ENCODE results near the gene LRBA.
"Not testable (repeated sequence)": the region's sequence is repeated elsewhere in the genome, so short reads cannot be mapped to it uniquely, and the experiment has no call there.

Gene LRBA

GRCh38 chr4:150938417-150938816 lies 76.7 kb downstream of the LRBA start:
- ATAC-seq (ENCODE audit: low read depth) = no peak
- H3K9me3 Mint-ChIP-seq = no peaks in the 10 kb centered on the region
- DNase-seq (ENCODE audit: low spot score in 2 of 2) = no peak
- H3K4me3 Mint-ChIP-seq = no peak overlapping the region
- no peaks in the 10 kb centered on the region for H3K27me3 Mint-ChIP-seq
- no peaks in the 10 kb centered on the region for H3K36me3 Mint-ChIP-seq
- peak overlapping the region; percentile 71 for H3K27ac Mint-ChIP-seq
- peaks cover 19% of the 10 kb centered on the region for H3K4me1 Mint-ChIP-seq

- Mint-ChIP-seq H3K27me3 (no peaks in the 10 kb centered on the region), H3K4me3 (no peak overlapping the region), H3K9me3 (no peaks in the 10 kb centered on the region), H3K27ac (no peak overlapping the region), H3K4me1 (peaks cover 9% of the 10 kb centered on the region), H3K36me3 (peaks cover under 1% of the 10 kb centered on the region)
- DNase-seq (ENCODE audit: low spot score in 2 of 2) (no peak), ATAC-seq (ENCODE audit: low read depth) (no peak)
These were observed 81.1 kb downstream of the LRBA start for GRCh38 chr4:150934022-150934421.

- DNase-seq (ENCODE audit: low spot score in 2 of 2) = no peak
- Mint-ChIP-seq H3K27me3 (no peaks in the 10 kb centered on the region), H3K4me1 (peaks cover 3% of the 10 kb centered on the region), H3K4me3 (no peak overlapping the region), H3K9me3 (no peaks in the 10 kb centered on the region), H3K36me3 (peaks cover 10% of the 10 kb centered on the region), H3K27ac (no peak overlapping the region)
- no peak for ATAC-seq (ENCODE audit: low read depth)
These were observed 83.3 kb downstream of the LRBA start for GRCh38 chr4:150931796-150932195.

GRCh38 chr4:150931005-150931404 lies 84.1 kb downstream of the LRBA start:
- no peak for ATAC-seq (ENCODE audit: low read depth)
- no peak overlapping the region for H3K4me3 Mint-ChIP-seq

GRCh38 chr4:150923945-150924344 lies 91.1 kb downstream of the LRBA start:
- Mint-ChIP-seq H3K27ac (no peak overlapping the region), H3K9me3 (no peaks in the 10 kb centered on the region), H3K27me3 (no peaks in the 10 kb centered on the region), H3K36me3 (peaks cover 40% of the 10 kb centered on the region), H3K4me3 (no peak overlapping the region), H3K4me1 (no peaks in the 10 kb centered on the region)
- DNase-seq (ENCODE audit: low spot score in 2 of 2) (no peak), ATAC-seq (ENCODE audit: low read depth) (no peak)

More at GRCh38 chr4:150931005-150931404, 84.1 kb downstream of the LRBA start:
- Mint-ChIP-seq H3K4me1 (no peaks in the 10 kb centered on the region), H3K27me3 (no peaks in the 10 kb centered on the region), H3K36me3 (peaks cover 15% of the 10 kb centered on the region), H3K27ac (no peak overlapping the region), H3K9me3 (no peaks in the 10 kb centered on the region)
- DNase-seq (ENCODE audit: low spot score in 2 of 2) = no peak

- H3K4me3 Mint-ChIP-seq; H3K27ac Mint-ChIP-seq; DNase-seq (ENCODE audit: low spot score in 2 of 2); ATAC-seq (ENCODE audit: low read depth); H3K4me1 Mint-ChIP-seq; H3K27me3 Mint-ChIP-seq; H3K9me3 Mint-ChIP-seq: not testable (repeated sequence)
- H3K36me3 Mint-ChIP-seq = peaks cover 30% of the 10 kb centered on the region
These were observed 93.6 kb downstream of the LRBA start for GRCh38 chr4:150921486-150921885.

- ATAC-seq (ENCODE audit: low read depth); DNase-seq (ENCODE audit: low spot score in 2 of 2); H3K9me3 Mint-ChIP-seq; H3K4me1 Mint-ChIP-seq; H3K4me3 Mint-ChIP-seq; H3K27me3 Mint-ChIP-seq; H3K27ac Mint-ChIP-seq: not testable (repeated sequence)
- H3K36me3 Mint-ChIP-seq = peaks cover 30% of the 10 kb centered on the region
These were observed 96.5 kb downstream of the LRBA start for GRCh38 chr4:150918562-150918961.

- H3K27me3 Mint-ChIP-seq = no peaks in the 10 kb centered on the region
- peaks cover 2% of the 10 kb centered on the region for H3K9me3 Mint-ChIP-seq
- peaks cover 3% of the 10 kb centered on the region for H3K4me1 Mint-ChIP-seq
- no peak overlapping the region for H3K27ac Mint-ChIP-seq
- ATAC-seq (ENCODE audit: low read depth) = no peak
- no peak overlapping the region for H3K4me3 Mint-ChIP-seq
- DNase-seq (ENCODE audit: low spot score in 2 of 2) = no peak
- peaks cover 58% of the 10 kb centered on the region for H3K36me3 Mint-ChIP-seq
These were observed 103.8 kb downstream of the LRBA start for GRCh38 chr4:150911326-150911725.

GRCh38 chr4:150909116-150909515 lies 106.0 kb downstream of the LRBA start:
- Mint-ChIP-seq H3K27ac (peak overlapping the region; percentile 11), H3K27me3 (no peaks in the 10 kb centered on the region), H3K4me1 (peaks cover 3% of the 10 kb centered on the region), H3K36me3 (peaks cover 61% of the 10 kb centered on the region), H3K9me3 (peaks cover 2% of the 10 kb centered on the region), H3K4me3 (no peak overlapping the region)
- DNase-seq (ENCODE audit: low spot score in 2 of 2) (no peak), ATAC-seq (ENCODE audit: low read depth) (no peak)

- no peak for DNase-seq (ENCODE audit: low spot score in 2 of 2)
- ATAC-seq (ENCODE audit: low read depth) = no peak
- H3K4me3 Mint-ChIP-seq = no peak overlapping the region
- H3K27ac Mint-ChIP-seq = peak overlapping the region; percentile 23
- H3K36me3 Mint-ChIP-seq = peaks cover 61% of the 10 kb centered on the region
- peaks cover 4% of the 10 kb centered on the region for H3K9me3 Mint-ChIP-seq
- H3K4me1 Mint-ChIP-seq = peaks cover 3% of the 10 kb centered on the region
- H3K27me3 Mint-ChIP-seq = no peaks in the 10 kb centered on the region
These were observed 108.0 kb downstream of the LRBA start for GRCh38 chr4:150906987-150907633.

- Mint-ChIP-seq H3K4me1 (peaks cover 3% of the 10 kb centered on the region), H3K4me3 (no peak overlapping the region), H3K27ac (no peak overlapping the region), H3K9me3 (peaks cover 4% of the 10 kb centered on the region), H3K27me3 (no peaks in the 10 kb centered on the region), H3K36me3 (peaks cover 54% of the 10 kb centered on the region)
- DNase-seq (ENCODE audit: low spot score in 2 of 2) (no peak), ATAC-seq (ENCODE audit: low read depth) (no peak)
These were observed 110.4 kb downstream of the LRBA start for GRCh38 chr4:150904671-150905070.

GRCh38 chr4:150903603-150904002 lies 111.5 kb downstream of the LRBA start:
- no peak for DNase-seq (ENCODE audit: low spot score in 2 of 2)
- no peaks in the 10 kb centered on the region for H3K4me1 Mint-ChIP-seq
- H3K27ac Mint-ChIP-seq = no peak overlapping the region
- no peak overlapping the region for H3K4me3 Mint-ChIP-seq
- ATAC-seq (ENCODE audit: low read depth) = no peak
- peaks cover 4% of the 10 kb centered on the region for H3K9me3 Mint-ChIP-seq
- peaks cover 57% of the 10 kb centered on the region for H3K36me3 Mint-ChIP-seq
- no peaks in the 10 kb centered on the region for H3K27me3 Mint-ChIP-seq

GRCh38 chr4:150896497-150896896 lies 118.6 kb downstream of the LRBA start:
- no peak for DNase-seq (ENCODE audit: low spot score in 2 of 2)
- Mint-ChIP-seq H3K4me1 (no peaks in the 10 kb centered on the region), H3K27ac (no peak overlapping the region), H3K27me3 (no peaks in the 10 kb centered on the region), H3K9me3 (no peaks in the 10 kb centered on the region), H3K36me3 (peaks cover 38% of the 10 kb centered on the region), H3K4me3 (no peak overlapping the region)
- no peak for ATAC-seq (ENCODE audit: low read depth)

- ATAC-seq (ENCODE audit: low read depth) (no peak), DNase-seq (ENCODE audit: low spot score in 2 of 2) (no peak)
- H3K27ac Mint-ChIP-seq = no peak overlapping the region
- no peaks in the 10 kb centered on the region for H3K27me3 Mint-ChIP-seq
- H3K4me3 Mint-ChIP-seq = no peak overlapping the region
- no peaks in the 10 kb centered on the region for H3K9me3 Mint-ChIP-seq
- peaks cover 22% of the 10 kb centered on the region for H3K36me3 Mint-ChIP-seq
- peaks cover 7% of the 10 kb centered on the region for H3K4me1 Mint-ChIP-seq
These were observed 124.8 kb downstream of the LRBA start for GRCh38 chr4:150890246-150890645.

- H3K9me3 Mint-ChIP-seq = no peaks in the 10 kb centered on the region
- no peaks in the 10 kb centered on the region for H3K27me3 Mint-ChIP-seq
- H3K4me1 Mint-ChIP-seq = peaks cover 7% of the 10 kb centered on the region
- no peak for DNase-seq (ENCODE audit: low spot score in 2 of 2)
- no peak overlapping the region for H3K4me3 Mint-ChIP-seq
- no peak for ATAC-seq (ENCODE audit: low read depth)
- peaks cover 23% of the 10 kb centered on the region for H3K36me3 Mint-ChIP-seq
- no peak overlapping the region for H3K27ac Mint-ChIP-seq
These were observed 125.8 kb downstream of the LRBA start for GRCh38 chr4:150889306-150889705.
